HTR-8/SVneo (cell line): ENCODE results near the gene HRC.
A peak's percentile ranks its signal among the peaks of the same experiment; 100 is the strongest.
"Not testable (repeated sequence)": the region's sequence is repeated elsewhere in the genome, so short reads cannot be mapped to it uniquely, and the experiment has no call there.

Experiments used
- DNase-seq: peaks from one replicate; pipeline ENCODE4 v3.0.0; 2011; ENCODE audit warnings: low spot score, mixed read lengths; ENCODE audit not compliant: insufficient read length
- FAIRE-seq: peaks from 2 replicates; lab custom pipeline; 2011; peaks lifted over from hg19 to GRCh38; lab: Jason Lieb, UNC

HRC gene

DNA sequence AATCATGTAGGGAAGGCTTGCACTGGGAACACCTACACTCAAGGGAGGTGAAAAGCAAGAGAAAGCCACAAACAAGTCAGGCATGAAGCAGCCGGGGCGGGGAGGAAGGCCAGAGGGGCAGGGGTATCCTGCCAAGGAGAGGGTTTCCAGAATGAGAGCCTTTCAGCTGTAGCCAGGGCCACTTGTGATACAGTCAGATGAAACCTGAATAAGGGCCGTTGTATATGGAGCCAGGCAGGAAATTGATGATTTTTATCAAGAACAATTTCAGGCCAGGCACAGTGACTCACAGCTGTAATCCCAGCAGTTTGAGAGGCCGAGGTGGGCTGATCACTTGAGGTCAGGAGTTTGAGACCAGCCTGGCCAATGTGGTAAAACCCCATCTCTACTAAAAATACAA is 6.8 kb upstream of the HRC start:
- DNase-seq = no peak
- no peak for FAIRE-seq

DNA sequence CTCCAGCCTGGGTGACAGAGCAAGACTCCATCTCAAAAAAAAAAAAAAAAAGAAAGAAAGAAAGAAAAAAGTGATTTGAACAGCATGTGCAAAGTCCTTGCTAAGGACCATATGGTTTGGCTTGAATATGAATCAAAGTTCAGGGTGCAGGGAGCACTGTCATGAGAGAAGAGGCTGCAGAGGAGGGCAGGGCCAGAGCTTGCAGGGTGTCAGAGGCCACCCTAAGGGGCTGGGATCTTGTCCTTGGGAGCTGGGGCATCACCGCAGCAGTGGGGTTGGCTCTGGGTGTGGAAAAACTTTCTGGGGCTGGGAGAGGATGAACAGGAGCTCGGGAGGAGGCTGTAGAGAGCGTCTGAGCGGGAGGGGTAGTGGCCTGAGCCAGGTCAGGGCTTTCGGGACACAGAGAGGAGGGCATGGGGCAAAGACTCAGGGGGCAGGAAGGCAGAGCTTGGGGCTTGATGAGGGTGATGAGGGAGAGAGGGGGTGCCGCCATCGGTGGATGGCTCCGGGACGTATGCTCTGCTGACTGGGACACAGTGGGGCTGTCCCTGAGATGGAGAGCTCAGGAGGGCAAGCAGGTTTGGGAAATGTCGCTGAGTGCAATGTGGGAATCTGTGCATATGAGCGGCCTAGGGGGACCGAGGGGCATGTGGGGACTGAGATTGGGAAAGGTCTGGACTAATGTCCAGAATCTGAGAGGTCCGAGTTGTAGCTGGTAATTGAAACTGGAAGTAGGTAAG is 5.4 kb upstream of the HRC start:
- no peak for DNase-seq
- no peak for FAIRE-seq

DNA sequence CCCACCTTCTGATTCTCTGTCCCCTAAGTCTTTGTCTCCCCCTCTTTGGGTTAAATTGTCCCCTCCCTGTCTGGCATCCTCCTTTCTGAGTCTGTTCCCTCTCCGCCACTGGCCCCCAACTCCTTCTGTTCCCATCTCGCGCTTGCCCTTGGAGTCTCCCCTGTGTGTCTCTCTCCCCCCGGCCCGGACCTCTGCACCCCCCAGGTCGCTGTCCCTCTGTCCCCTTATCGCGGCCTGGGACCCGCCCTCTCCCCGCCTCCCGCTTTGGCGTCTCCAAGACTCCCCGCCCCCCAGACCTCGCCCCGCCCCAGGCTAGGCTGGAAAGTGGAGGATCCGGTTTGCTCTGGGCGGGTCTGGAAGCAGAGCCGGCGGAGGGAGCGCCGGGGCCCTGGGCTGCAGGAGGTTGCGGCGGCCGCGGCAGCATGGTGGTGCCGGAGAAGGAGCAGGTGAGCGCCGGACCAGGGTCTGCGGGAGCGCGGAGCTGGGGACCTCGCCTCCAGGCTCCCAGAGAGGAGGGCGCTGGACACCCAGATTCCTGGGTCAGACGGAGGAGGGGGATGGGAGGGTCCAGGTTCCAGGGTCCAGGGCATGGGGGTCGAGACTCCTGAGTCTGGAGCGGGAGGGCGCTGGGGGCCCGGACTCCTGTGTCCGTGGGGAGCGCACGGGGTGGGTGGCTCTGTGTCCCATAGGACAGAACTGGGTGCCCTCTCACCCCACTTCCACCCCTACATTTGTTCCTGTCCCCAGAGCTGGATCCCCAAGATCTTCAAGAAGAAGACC is 2.4 kb upstream of the HRC start, which contains the start of gene TRPM4:
Gene TRPM4, plus strand, starts transcription at position 348 of the 780 bp plus-strand sequence. Its CDS starts 75 bp downstream, at position 423.
- FAIRE-seq = peak; percentile 77
- peak; percentile 82 for DNase-seq

DNA sequence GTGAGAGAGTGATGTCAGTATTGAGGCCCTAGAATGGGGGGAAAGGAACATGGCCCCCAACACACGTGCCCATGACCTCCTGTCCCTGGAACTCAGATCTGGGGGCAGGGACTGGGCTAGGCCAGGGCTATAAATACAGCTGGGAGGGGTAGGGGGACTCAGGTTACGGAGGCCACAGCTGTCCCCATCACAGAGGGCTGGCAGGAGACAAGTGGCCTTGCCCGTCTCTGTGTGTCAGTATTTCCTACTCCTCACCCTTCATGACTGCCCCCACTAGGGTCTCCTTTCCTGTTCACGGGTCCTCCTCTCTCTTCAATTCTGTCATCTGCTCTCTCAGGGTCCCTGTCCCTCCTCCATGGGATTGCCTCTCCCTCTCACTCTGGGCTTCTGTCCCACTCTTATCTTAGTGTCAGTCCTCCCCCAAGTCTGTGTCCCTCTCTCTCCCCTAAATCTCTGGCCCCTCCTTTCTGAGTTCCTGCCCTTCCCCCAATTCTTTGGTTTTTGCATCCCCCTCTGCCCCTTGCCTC is 687 bp upstream of the HRC start:
- FAIRE-seq = no peak
- DNase-seq = no peak

DNA sequence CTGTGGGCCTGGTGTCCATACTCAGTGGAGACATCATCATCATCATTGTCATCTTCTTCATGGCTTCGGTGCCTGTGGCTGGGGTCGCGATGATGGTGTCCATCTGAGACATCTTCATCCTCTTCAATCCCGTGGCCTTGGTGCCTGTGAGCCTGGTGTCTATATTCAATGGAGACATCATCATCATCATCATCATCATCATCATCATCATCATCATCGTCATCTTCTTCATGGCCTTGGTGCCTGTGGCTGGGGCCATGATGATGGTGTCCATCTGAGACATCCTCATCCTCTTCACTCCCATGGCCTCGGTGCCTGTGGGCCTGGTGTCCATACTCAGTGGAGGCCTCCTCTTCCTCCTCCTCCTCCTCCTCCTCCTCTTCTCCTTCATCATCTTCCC is 917 bp downstream of the HRC start:
- DNase-seq (no peak), FAIRE-seq (peak; percentile 44)

DNA sequence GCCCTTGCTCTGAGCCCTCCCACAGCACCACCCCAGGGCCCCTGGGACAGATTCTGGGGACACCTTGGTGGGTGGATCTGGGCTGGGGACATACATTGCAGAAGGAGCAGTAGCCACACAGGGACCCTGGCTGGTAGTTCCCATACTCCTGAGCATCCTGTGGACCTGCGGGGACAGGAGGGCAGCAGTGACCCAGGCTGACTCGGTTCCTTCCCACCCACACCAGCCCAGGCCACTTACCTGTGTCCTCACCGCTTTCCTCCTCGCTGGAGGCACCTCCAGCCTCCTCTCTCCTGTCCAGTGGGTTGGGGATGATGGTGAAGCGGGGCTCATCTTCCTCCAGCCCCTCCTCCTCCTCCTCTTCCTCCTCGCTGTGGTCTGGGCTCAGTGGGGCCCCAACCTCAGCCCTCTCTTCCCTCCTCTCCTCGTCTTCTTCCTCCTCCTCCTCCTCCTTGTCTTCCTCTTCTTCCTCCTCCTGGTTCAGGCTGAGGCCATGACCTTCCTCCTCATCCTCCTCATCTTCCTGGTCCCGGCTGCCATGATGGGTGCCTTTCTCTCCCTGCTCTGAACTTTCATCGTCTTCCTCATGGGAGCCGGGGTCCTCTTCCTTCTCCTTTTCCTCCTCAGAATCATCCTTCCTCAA is 1.9 kb downstream of the HRC start:
- no peak for DNase-seq
- FAIRE-seq = no peak

DNA sequence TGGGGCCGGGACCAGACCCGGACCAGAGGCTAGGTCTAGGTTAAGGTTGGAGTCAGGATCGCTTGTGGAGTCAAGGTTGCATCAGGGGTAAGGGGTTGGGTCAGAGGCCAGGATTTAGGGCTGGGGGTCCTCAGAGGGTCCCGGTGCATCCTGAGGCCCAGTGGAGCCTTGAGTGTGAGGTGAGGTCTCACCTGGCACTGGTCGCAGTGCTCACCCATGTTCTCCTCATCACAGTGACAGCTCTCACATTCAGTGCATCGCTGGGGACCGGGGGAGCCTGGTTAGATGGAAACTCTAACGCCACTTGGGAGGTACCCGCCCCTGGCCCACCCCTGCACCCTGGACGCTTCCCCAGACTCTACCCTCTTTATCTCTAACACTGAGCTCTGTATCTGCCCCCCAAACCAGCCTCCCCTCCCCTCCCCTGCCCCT is 3.1 kb downstream of the HRC start:
- no peak for DNase-seq
- FAIRE-seq = no peak

DNA sequence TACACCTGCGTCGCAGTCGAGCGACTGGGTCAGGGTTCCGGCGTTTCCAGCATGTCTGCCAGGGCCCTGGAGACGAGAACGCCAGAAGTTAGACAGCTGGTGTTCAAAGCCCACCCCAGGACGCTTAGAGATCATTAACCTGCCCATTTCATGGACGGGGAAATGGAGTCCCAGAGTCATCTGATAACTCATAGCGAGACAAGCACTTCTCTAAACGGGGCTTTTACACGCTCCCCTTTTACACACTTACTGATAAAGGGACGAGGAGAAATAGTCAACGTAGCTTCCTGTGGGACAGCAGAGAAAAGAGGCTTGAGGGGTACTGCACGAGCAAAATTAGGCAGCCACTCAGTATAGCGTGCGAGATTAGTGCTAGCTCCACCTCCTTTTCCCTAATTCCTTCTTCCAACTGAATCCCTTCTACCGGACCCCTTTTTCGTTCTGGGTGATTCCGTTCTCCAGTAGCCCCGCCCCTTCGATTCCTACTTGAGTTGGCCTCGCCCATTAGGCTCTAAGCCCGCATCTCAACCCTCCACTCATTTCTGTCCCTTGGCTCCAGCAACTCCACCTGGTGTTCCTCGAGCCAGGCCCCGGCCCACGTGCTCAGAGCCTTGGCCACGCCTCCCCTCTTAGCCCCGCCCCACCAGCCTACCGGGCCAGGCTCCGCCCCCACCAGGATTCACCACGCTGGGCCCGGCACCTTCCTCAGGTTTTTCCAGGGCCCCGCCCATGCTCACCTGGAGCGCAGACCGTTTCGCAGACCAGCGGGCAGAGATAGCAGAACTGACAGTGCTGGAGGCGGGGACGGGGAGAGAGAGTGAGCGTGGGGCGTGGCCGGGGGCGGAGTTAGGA is 3.7 kb downstream of the HRC start:
- DNase-seq (no peak), FAIRE-seq (no peak)

DNA sequence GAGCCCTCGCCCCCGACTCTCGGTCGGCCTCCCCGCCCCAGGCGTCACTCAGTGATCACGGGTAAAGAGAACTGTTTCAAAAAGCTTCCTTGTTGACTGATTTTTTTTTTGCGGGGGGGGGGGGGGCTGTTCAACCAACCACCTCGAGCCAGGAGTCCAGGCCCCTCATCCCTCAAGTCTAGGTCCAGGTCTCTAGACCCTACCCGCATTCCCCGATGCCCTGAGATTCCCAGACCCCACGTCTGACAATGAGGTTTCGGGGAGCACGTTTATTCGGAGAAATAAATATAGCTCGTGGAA is 4.3 kb downstream of the HRC start:
- DNase-seq (no peak), FAIRE-seq (no peak)

DNA sequence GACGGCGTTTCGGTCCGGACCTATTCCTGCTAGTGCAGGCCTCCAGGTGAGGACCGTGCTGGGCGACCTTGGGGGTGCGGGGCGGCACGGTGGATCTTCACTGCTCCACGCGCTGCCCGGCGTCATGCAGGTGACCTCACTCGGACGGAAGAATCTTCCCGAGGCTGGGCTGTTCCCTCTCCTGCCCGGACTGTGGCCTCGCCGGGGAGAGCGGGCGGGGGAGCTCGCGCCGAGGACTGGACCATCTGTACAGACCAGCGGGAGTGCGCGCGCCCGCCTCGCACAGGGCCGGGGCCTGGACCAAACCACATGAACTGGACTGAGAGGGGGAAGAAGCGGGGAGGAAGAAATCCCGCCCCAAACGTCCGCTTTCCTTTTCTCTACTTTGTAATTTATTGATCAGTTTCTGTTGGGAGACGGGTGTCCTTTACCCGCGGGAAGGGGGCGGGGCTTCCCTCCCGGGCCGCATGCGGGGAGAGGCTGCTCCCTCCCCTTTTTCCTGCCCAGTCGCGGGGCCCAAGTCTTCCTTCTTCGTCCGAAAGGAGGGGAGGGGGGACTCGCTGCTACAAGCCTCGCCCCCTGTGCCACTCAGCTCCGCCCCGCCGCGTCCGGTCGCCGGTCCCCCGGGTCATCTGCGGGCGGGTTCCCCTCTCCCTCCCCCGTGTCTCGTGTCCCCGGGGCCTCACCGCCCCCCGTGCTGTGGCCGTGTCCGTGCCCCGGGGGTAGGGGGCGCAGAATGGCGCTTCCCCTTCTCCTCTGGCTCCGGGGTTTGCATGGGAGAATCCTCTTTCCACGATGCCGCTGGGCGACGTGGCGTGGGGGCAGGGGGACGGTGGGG is 4.9 kb downstream of the HRC start:
- FAIRE-seq (peak; percentile 51), DNase-seq (peak; percentile 77)

DNA sequence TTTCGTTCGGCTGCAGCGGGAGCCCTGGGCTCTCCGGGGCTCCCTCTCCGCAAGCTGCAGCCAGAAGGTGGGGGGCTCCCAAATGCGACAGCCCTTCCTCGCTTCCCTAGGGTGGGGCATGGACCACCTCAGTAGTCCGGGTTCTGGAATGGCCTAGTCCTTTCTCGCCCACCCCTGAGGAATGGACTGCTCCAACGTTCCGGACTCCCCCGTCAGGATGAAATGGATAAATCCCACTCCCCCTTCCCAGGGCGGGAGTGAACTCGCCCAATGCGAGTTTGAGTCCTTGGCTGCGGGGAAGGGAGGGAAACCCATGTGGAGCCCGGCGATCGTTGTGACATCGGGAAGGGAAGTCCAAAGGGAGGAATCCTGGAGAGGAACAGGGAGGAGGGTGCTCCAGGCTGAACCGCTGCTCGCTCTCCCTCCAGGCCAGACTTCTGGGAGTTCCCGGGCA is 5.5 kb downstream of the HRC start:
- FAIRE-seq (no peak), DNase-seq (peak; percentile 66)

DNA sequence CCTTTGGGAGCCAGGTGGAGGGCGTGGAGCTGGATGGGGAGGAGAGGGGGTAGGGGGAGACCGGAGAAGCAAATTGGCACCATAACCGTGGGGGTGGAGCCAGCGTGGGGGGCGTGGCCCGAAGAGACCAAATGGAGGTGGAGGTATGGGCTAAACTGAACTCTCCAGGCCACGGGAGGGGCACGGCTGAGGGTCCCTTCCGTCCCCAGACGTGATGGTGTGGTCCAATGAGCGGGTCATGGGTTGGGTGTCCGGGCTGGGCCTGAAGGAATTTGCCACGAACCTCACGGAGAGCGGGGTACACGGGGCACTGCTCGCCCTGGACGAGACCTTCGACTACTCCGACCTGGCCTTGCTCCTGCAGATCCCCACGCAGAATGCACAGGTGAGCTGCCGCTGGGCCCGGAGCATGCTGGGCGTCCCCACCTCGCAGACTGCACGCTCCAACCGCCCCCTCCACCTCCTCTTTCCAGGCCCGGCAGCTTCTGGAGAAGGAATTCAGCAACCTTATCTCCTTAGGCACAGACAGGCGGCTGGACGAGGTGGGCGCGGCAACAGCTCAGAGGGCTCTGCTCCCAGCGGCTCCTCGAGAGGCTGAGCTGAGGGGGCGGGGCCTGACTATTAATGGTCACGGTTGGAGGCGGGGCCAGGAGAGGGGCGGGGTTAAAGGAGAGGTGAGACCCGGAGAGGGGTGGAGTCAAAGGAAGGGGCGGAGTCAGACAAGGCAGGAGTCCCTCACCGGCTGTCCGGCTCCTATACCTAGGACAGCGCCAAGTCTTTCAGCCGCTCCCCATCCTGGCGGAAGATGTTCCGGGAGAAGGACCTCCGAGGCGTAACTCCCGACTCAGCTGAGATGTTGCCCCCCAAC is 6.2 kb downstream of the HRC start:
- FAIRE-seq (no peak), DNase-seq (peak; percentile 96)

DNA sequence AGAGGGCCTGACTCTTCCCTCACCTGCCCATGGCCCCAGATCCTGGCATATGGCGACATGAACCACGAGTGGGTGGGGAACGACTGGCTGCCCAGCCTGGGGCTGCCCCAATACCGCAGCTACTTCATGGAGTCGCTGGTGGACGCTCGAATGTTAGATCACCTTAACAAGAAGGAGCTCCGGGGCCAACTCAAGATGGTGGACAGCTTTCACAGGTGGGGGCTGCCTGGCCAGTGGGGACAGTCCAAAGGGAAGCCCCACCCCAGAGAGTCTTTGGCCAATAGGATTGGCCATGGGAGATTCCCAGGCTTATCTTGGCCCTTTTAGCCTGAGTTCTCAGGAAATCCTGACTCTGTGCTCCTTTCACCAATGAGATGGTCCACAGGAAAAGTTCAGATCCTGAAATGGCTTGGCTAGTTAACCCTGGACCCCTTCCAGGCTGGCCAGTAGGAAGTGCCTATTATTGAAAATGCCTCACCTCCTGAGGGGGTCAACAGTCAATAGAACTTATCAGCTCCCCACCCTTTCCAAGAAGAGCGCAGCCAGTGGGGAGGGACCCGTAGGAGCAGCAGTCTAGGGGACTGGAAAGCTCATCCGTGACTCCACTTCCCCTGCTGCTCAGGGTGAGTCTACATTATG is 7.0 kb downstream of the HRC start:
- no peak for DNase-seq
- no peak for FAIRE-seq

DNA sequence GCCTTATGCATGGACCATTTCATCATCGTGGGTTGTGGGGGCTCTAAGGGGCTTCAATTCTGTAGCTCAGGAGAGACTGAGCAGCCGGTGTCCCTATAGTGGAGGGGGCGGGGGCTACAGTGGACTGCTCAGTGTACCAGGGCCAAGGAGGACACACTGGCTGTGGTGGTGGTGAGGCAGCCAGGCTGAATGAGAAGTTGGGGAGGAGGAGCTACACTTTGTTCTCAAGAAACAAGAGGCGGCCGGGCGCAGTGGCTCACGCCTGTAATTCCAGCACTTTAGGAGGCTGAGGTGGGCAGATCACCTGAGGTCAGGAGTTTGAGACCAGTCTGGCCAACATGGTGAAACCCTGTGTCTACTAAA is 8.8 kb downstream of the HRC start:
- not testable (repeated sequence) for FAIRE-seq, DNase-seq

DNA sequence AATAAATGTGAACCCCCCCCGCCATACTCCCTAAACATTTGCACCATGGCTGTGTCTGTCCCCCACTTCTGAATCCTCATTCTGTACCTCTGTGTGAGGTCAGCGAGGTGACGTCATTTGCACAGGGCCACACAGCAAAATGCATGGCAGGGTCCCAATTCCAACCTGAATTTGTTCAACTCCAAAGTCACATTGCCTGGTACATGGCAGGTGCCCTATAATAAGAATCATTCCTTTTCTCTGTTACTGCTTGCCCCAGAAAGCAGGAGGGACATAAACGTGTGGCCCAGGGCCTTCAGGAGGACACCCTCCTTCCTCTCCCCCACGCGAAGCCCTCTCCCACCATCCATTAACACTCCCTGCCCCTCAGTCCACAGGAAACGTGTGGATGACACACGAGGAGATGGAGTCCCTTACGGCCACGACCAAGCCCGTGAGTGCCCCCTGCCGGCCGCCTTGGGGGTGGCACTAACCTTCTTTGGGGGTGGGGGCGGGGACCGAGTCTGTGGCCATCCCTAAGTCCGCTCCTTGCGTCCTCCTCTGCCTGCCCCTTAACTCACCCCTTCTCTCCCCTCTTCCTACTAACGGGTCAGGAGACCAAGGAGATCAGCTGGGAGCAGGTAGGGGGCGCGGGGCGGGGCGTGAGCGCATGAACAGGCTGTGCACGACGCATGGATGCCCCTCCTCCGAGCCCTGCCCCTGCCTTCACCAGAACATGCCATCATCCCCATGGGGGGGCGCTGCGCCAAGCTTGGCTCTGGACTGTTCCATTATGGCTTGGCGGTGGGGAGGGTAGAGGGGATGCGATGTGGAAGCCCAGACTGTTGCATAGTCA is 9.4 kb downstream of the HRC start:
- no peak for FAIRE-seq

DNA sequence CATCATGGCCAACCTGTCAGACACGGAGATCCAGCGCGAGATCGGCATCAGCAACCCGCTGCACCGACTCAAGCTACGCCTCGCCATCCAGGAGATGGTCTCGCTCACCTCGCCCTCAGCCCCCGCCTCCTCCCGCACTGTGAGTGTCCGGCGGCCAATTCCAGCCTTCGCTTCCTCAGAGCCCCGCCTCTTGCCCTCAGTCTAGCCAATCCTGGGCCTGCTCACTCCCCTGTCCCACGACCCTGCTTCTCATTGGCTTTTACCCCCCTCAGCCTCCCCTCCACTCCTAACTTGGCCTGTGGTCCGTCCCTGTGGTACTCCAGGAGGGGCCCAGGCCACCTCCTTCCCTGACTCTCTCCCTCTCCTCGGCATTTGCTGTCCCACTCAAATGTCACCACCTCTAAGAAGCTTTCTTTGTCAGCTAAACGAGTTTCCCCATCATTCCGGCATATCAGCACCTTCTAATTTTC is 12.3 kb downstream of the HRC start:
- DNase-seq (peak; percentile 92), FAIRE-seq (peak; percentile 95)

More for the DNA sequence above, 9.4 kb downstream of the HRC start:
- peak; percentile 64 for DNase-seq

DNA sequence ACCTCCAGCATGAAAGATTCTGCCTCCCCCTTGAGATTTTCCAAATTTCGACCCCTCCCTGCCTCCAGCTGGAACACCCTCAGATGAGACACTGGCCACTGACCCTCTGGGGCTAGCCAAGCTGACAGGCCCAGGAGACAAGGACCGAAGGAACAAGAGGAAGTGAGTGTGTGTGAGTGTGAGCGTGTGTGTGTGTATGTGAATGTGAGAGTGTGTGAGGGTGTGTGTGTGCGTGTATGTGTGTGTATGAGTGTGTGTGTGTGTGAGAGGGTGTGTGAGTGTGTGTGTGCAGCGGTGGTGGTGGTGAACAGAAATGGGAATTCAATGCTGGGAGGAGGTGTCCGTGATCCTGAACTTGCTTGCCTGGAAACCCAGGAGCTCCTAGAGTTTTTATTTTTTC is 13.8 kb downstream of the HRC start:
- FAIRE-seq (peak; percentile 78), DNase-seq (no peak)
